HEK293T (cell line): ENCODE results near the gene SLC37A4.
"Not testable (repeated sequence)": the region's sequence is repeated elsewhere in the genome, so short reads cannot be mapped to it uniquely, and the experiment has no call there.

Source experiments
- CTCF ChIA-PET: fragments of 350-600 bp; formaldehyde crosslinking; extraction: SDS; loops from one replicate; lab custom pipeline; 2021; ENCODE audit warnings: antibody characterized with exemption, inconsistent platforms; lab: Yijun Ruan, JAX
- POLR2A ChIA-PET: fragments of 350-600 bp; formaldehyde crosslinking; extraction: SDS; loops from one replicate; lab custom pipeline; 2020; ENCODE audit warnings: antibody characterized with exemption, inconsistent platforms; lab: Yijun Ruan, JAX
- DNase-seq: peaks from one replicate; pipeline ENCODE4 v3.0.0; 2012; ENCODE audit warnings: mixed read lengths; ENCODE audit errors: extremely low spot score
- ARNT ChIP-seq: fragments of 450-650 bp; IDR thresholded peaks from 2 replicates; pipeline ENCODE4 v1.6.1; 2017; ENCODE audit warnings: mild to moderate bottlenecking
- BHLHE40 ChIP-seq: fragments of 450-650 bp; IDR thresholded peaks from 2 replicates; pipeline ENCODE4 v1.6.1; 2016; ENCODE audit warnings: mild to moderate bottlenecking, moderate library complexity, borderline replicate concordance
- CTBP1 ChIP-seq: fragments of 450-650 bp; IDR thresholded peaks from 2 replicates; pipeline ENCODE4 v1.6.1; 2016; ENCODE audit warnings: borderline replicate concordance
- ELF4 ChIP-seq: fragments of 450-650 bp; IDR thresholded peaks from 2 replicates; pipeline ENCODE4 v1.6.1; 2017; ENCODE audit warnings: antibody characterized with exemption
- FOXA1 ChIP-seq: fragments of 450-650 bp; IDR thresholded peaks from 2 replicates; pipeline ENCODE4 v1.6.1; 2016; ENCODE audit warnings: mild to moderate bottlenecking
- FOXK2 ChIP-seq: fragments of 450-650 bp; IDR thresholded peaks from 2 replicates; pipeline ENCODE4 v1.6.1; 2016; ENCODE audit warnings: mild to moderate bottlenecking
- FOXM1 ChIP-seq: fragments of 450-650 bp; IDR thresholded peaks from 2 replicates; pipeline ENCODE4 v1.6.1; 2017; ENCODE audit warnings: mild to moderate bottlenecking, borderline replicate concordance
- HDGF ChIP-seq: fragments of 450-650 bp; IDR thresholded peaks from 2 replicates; pipeline ENCODE4 v1.6.1; 2017; ENCODE audit warnings: antibody characterized with exemption, borderline replicate concordance
- L3MBTL2 ChIP-seq: fragments of 450-650 bp; conservative IDR thresholded peaks from 2 replicates; pipeline ENCODE4 v1.6.1; 2016; ENCODE audit warnings: mild to moderate bottlenecking
- LEF1 ChIP-seq: fragments of 450-650 bp; IDR thresholded peaks from 2 replicates; pipeline ENCODE4 v1.6.1; 2017; ENCODE audit warnings: mild to moderate bottlenecking, borderline replicate concordance
- NFRKB ChIP-seq: fragments of 450-650 bp; IDR thresholded peaks from 2 replicates; pipeline ENCODE4 v1.6.1; 2016; ENCODE audit warnings: mild to moderate bottlenecking, moderate library complexity
- SP1 ChIP-seq: fragments of 450-650 bp; IDR thresholded peaks from 2 replicates; pipeline ENCODE4 v1.6.1; 2017
- SUZ12 ChIP-seq: fragments of 450-650 bp; IDR thresholded peaks from 2 replicates; pipeline ENCODE4 v1.6.1; 2016; ENCODE audit warnings: mild to moderate bottlenecking
- TARDBP ChIP-seq: fragments of 450-650 bp; IDR thresholded peaks from 2 replicates; pipeline ENCODE4 v1.6.1; 2016
- ZNF384 ChIP-seq: fragments of 450-650 bp; IDR thresholded peaks from 2 replicates; pipeline ENCODE4 v1.6.1; 2016
- TF ChIP-seq, protein P1 (sequence below): fragments of 450-650 bp; IDR thresholded peaks from 2 replicates; pipeline ENCODE4 v1.6.1; 2016

The SLC37A4 gene

DNA sequence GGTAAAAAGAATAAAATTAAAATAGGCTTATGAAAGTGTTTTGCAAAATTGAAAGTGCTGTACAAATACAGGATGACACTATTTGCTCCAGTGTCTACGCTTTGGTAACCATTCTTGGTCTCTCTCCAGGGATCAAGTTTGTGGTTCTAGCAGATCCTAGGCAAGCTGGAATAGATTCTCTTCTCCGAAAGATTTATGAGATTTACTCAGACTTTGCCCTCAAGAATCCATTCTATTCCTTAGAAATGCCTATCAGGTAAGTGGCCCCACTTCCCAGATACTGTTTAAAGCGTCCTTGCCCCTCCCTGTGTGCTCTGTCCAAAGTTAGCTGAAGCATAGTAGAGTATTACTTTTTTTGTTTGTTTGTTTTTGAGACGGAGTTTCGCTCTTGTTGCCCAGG is 9.0 kb downstream of the SLC37A4 start:
- DNase-seq, result no peak
- ChIA-PET CTCF (no interaction called here), POLR2A (interaction anchor here (0.6 kb wide), 1 partner anchor 19 kb away, joined by 4 read pairs; no protein-coding TSS in a partner anchor)
- TF ChIP-seq SP1 (no peak), BHLHE40 (no peak)

DNA sequence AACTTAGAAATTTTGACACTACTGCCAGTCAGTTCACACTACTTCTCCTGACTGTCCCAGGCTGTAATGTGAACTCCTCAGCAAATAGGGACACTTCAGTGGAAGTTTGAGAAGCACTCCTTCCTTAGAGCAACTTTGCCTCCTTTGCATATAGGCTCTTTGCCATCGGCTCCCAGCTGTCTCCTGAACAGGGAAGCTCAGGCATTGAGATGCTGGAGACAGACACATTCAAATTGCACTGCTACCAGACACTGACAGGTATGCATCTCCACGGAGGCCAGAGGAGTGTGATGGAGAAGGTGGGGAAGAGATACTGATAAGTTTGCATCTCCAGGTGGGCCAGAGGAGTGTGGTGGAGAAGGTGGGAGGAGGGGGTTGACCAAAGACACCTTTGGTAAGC is 10.7 kb downstream of the SLC37A4 start:
- ChIA-PET POLR2A (interaction anchor here (1.0 to 3.6 kb wide), 3 partner anchors 10 to 99 kb away, joined by 3 to 14 read pairs (median 3); partner anchors contain the start of genes HMBS and SLC37A4), CTCF (no interaction called here)
- no peak for DNase-seq
- no peak for TF ChIP-seq NFRKB
- no peak for TF ChIP-seq FOXK2
- no peak for TF ChIP-seq TARDBP
- no peak for TF ChIP-seq BHLHE40
- no peak for TF ChIP-seq ARNT
- TF ChIP-seq FOXA1, result no peak
- no peak for TF ChIP-seq ZNF384
- TF ChIP-seq ELF4, result no peak
- no peak for TF ChIP-seq LEF1
- TF ChIP-seq L3MBTL2, result no peak
- no peak for TF ChIP-seq SP1

DNA sequence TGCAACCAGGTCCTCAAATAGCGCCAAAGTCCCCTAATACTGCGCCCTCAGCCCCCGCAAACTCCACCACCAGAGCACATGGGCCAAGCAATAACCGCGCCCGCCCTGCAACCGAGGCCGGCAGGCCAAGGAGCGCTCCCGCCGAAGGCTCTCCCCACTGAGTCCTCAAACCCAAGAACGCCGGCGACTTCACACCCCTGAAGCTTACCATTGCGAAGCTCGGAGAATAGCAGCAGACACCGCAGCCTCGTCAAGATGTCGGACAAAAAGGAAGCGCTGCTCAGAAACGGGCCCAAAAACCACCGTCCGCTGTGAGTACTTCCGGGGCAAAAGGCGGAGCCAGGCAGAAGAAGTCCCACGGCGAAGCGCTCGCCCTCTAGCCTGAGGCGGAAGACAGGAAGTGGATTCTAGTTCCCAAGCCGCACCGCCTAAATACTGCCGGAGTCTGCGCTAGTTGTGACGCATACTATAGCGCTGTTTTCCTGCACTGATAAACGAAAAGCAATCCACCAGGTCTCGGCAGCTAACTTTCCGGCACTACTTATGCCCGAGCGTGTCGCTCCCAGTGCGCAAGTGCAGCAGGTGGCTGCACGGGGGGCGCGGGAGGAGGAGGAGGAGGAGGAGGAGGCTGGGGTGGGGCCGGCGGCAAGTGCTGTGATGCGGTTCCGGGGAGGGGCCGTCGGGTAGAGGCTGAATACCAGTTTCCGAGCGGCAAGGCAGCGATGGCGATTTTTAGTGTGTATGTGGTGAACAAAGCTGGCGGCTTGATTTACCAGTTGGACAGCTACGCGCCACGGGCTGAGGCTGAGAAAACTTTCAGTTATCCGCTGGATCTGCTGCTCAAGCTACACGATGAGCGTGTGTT is 12.4 kb downstream of the SLC37A4 start, which contains the start of the genes RPS25 and TRAPPC4:
RPS25 (minus strand) TSS at position 270 of the 865 bp plus-strand sequence; CDS start at position 211, 59 bp downstream.
TRAPPC4 (plus strand) TSS at position 693 of the 865 bp plus-strand sequence; CDS start at position 723, 30 bp downstream.
- DNase-seq, result peak; percentile 93
- ChIA-PET CTCF (interaction anchor here (1.1 kb wide), 1 partner anchor 11 kb away, joined by 3 read pairs; no protein-coding TSS in a partner anchor), POLR2A (interaction anchor here (1.2 to 3.6 kb wide), 12 partner anchors 12 to 583 kb away, joined by 3 to 15 read pairs (median 5); partner anchors contain the start of genes CENATAC, SLC37A4 and VPS11)
- TF ChIP-seq FOXM1, result no peak
- TF ChIP-seq, protein P1, sequence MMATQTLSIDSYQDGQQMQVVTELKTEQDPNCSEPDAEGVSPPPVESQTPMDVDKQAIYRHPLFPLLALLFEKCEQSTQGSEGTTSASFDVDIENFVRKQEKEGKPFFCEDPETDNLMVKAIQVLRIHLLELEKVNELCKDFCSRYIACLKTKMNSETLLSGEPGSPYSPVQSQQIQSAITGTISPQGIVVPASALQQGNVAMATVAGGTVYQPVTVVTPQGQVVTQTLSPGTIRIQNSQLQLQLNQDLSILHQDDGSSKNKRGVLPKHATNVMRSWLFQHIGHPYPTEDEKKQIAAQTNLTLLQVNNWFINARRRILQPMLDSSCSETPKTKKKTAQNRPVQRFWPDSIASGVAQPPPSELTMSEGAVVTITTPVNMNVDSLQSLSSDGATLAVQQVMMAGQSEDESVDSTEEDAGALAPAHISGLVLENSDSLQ, result peak; percentile 56; the same call in 1 of the 2 replicates
- TF ChIP-seq ELF4, result peak; percentile 76
- TF ChIP-seq SUZ12, result no peak
- peak; percentile 65 for TF ChIP-seq L3MBTL2

DNA sequence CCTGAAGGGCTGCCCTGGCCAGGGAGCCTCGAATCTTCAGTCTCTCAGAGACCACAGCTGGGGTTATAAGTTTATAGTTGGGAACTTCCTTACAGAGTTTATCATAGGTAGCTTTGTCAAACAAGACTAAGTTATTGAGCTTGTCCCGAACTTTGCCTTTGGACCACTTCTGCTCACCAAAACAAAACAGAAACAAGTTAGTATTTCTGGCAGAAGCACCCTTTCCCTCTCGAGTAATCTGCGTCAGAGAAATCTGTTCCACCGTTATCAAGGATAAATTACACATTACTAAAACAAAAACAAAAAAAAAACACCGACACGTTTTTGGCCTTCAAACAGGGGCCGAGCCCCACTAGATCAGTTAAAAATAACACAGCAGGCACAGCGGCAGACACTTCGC is 13.3 kb downstream of the SLC37A4 start:
- DNase-seq, result not testable (repeated sequence)
- POLR2A ChIA-PET, result interaction anchor here (3.6 kb wide), 1 partner anchor 13 kb away, joined by 14 read pairs; the partner anchor contains the start of gene SLC37A4
- CTCF ChIA-PET, result interaction anchor here (0.6 kb wide), 1 partner anchor 204 kb away, joined by 4 read pairs; no protein-coding TSS in a partner anchor

DNA sequence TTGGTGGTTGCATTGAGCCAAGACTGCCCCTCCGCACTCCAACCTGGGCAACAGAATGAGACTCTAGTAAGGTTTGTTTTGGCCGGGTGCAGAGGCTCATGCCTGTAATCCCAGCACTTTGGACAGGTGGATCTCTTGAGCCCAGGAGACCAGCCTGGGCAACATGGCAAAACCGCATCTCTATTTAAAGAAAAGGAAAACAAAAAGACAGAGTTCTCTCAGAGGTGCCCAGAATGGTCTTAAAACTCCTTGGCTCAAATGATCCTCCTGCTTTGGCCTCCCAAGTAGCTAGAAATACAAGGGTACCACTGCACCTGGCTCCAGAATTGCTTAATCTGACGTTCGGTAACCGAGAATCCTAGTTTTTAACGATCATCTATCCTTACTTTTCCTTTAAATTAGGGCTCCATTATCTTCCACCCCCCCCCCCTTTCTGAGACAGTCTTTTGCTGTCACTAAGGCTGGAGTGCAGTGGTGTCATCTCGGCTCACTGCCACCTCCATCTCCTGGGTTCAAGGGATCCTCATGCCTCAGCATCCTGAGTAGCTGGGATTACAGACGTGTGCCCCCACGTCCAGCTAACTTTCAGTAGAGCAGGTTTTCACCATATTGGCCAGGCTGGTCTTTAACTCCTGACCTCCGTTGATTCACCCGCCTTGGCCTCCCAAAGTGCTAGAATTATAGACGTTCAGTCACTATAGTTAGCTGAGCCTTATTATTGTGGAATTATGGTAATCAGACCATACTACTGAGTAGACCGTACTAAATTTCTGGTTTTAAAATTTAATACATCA is 14.3 kb downstream of the SLC37A4 start:
- DNase-seq, result no peak
- POLR2A ChIA-PET, result interaction anchor here (1.0 to 1.3 kb wide), 4 partner anchors 37 to 86 kb away, joined by 3 to 5 read pairs (median 3); partner anchors contain the start of genes HYOU1 and VPS11
- CTCF ChIA-PET, result interaction anchor here (0.7 to 1.2 kb wide), 2 partner anchors 15 to 99 kb away, joined by 3 to 4 read pairs; no protein-coding TSS in a partner anchor
- TF ChIP-seq L3MBTL2, result no peak
- TF ChIP-seq, protein P1, result no peak
- no peak for TF ChIP-seq FOXK2
- no peak for TF ChIP-seq ARNT
- TF ChIP-seq TARDBP, result no peak
- no peak for TF ChIP-seq NFRKB
- TF ChIP-seq HDGF, result no peak
- TF ChIP-seq CTBP1, result no peak
- TF ChIP-seq BHLHE40, result no peak
- TF ChIP-seq FOXA1, result no peak
- no peak for TF ChIP-seq SP1
- no peak for TF ChIP-seq LEF1
- TF ChIP-seq ELF4, result no peak
- TF ChIP-seq ZNF384, result no peak

DNA sequence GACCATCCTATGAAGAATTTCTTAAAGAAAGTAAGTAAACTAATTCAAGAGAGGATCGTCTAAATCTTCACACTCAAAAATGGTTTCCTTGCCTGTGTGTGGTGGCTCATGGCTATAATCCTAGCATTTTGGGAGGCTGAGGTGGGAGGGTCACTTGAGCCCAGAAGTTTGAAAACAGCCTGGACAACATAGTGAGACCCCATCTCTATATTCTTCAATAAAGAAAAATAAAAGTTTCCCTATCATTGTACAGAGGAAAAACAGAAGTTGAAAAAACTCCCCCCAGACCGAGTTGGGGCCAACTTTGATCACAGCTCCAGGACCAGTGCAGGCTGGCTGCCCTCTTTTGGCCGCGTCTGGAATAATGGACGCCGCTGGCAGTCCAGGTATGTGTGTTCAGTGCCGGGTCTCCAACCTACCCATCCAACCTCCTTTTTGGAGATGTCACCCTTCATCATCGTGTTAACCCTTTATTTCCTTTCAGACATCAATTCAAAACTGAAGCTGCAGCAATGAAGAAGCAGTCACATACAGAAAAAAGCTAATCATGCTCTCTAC is 15.5 kb downstream of the SLC37A4 start:
- TF ChIP-seq FOXK2 (no peak), ZNF384 (0 out of 2 replicates have a peak, but pooled peaks have one; percentile 3)
- CTCF ChIA-PET, result interaction anchor here (1.2 kb wide), 1 partner anchor 17 kb away, joined by 4 read pairs; no protein-coding TSS in a partner anchor

More for the DNA sequence above, 15.5 kb downstream of the SLC37A4 start:
- POLR2A ChIA-PET, result interaction anchor here (1.0 to 1.2 kb wide), 3 partner anchors 9 to 85 kb away, joined by 3 to 5 read pairs (median 3); partner anchors contain the start of gene VPS11
- DNase-seq, result no peak
